NCI-H226 (cell line): ENCODE data around the gene GAS7.

Experiments used
- DNase-seq: peaks from one replicate; pipeline ENCODE4 v3.0.0-alpha.2; 2015

The GAS7 gene

GRCh38 chr17:10106067-10106466 is 92.3 kb downstream of the GAS7 start:
- DNase-seq: no peak

GRCh38 chr17:10105513-10106001 is 92.8 kb downstream of the GAS7 start:
- DNase-seq: no peak

- DNase-seq: no peak
Measured at GRCh38 chr17:10103712-10104111, 94.7 kb downstream of the GAS7 start.

- no peak for DNase-seq
Measured at GRCh38 chr17:10102817-10103216, 95.6 kb downstream of the GAS7 start.

- peak; percentile 48 for DNase-seq
Measured at GRCh38 chr17:10099051-10099571, 99.3 kb downstream of the GAS7 start.

GRCh38 chr17:10096596-10096995 is 101.8 kb downstream of the GAS7 start:
- DNase-seq: no peak

- peak; percentile 39 for DNase-seq
Measured at GRCh38 chr17:10095295-10095694, 103.1 kb downstream of the GAS7 start.

GRCh38 chr17:10094797-10095196 is 103.6 kb downstream of the GAS7 start:
- DNase-seq: no peak

- no peak for DNase-seq
Measured at GRCh38 chr17:10092595-10092994, 105.8 kb downstream of the GAS7 start.

- DNase-seq: no peak
Measured at GRCh38 chr17:10091046-10091445, 107.4 kb downstream of the GAS7 start.

GRCh38 chr17:10089196-10089804 is 109.1 kb downstream of the GAS7 start:
- DNase-seq: no peak

- no peak for DNase-seq
Measured at GRCh38 chr17:10088444-10088843, 110.0 kb downstream of the GAS7 start.

- DNase-seq: no peak
Measured at GRCh38 chr17:10087355-10087754, 111.1 kb downstream of the GAS7 start.

- no peak for DNase-seq
Measured at GRCh38 chr17:10083864-10084263, 114.5 kb downstream of the GAS7 start.

GRCh38 chr17:10082795-10083194 is 115.6 kb downstream of the GAS7 start:
- DNase-seq: no peak

GRCh38 chr17:10081571-10082169 is 116.7 kb downstream of the GAS7 start:
- DNase-seq: no peak

- no peak for DNase-seq
Measured at GRCh38 chr17:10077561-10078299, 120.7 kb downstream of the GAS7 start.

- no peak for DNase-seq
Measured at GRCh38 chr17:10075919-10076318, 122.5 kb downstream of the GAS7 start.

GRCh38 chr17:10073941-10074340 is 124.5 kb downstream of the GAS7 start:
- DNase-seq: no peak

GRCh38 chr17:10072556-10073425 is 125.6 kb downstream of the GAS7 start:
- no peak for DNase-seq

- DNase-seq: no peak
Measured at GRCh38 chr17:10072086-10072485, 126.3 kb downstream of the GAS7 start.

- no peak for DNase-seq
Measured at GRCh38 chr17:10071141-10071540, 127.3 kb downstream of the GAS7 start.

GRCh38 chr17:10070690-10071089 is 127.7 kb downstream of the GAS7 start:
- DNase-seq: no peak
